ENCODE results near the gene SNAPIN.

Gene SNAPIN

GRCh38 chr1:153658400-153659174, at the start of gene SNAPIN:
TSS of gene SNAPIN (plus strand) at chr1:153658703. CDS start at chr1:153658744, 41 bp downstream.
- DNase-seq = peak; percentile 93

GRCh38 chr1:153608742-153609584, 49.5 kb upstream of the SNAPIN start:
- DNase-seq = no peak

GRCh38 chr1:153609585-153609907, 49.0 kb upstream of the SNAPIN start:
- DNase-seq = no peak

GRCh38 chr1:153610334-153610733, 48.2 kb upstream of the SNAPIN start:
- no peak for DNase-seq

- no peak for DNase-seq
Observed at GRCh38 chr1:153610811-153611301, 47.6 kb upstream of the SNAPIN start.

- DNase-seq = no peak
Observed at GRCh38 chr1:153611356-153611755, 47.1 kb upstream of the SNAPIN start.

GRCh38 chr1:153612111-153612754, 46.3 kb upstream of the SNAPIN start:
- no peak for DNase-seq

- DNase-seq = no peak
Observed at GRCh38 chr1:153612755-153613331, 45.7 kb upstream of the SNAPIN start, which contains the start of gene S100A16. TSS of gene S100A16 (minus strand) at chr1:153613137. CDS start at chr1:153608151, 4,986 bp downstream.

- DNase-seq = no peak
Observed at GRCh38 chr1:153613406-153613805, 45.1 kb upstream of the SNAPIN start.

GRCh38 chr1:153614189-153614900, 44.2 kb upstream of the SNAPIN start:
- DNase-seq = no peak

GRCh38 chr1:153614906-153615305, 43.6 kb upstream of the SNAPIN start:
- no peak for DNase-seq

GRCh38 chr1:153615406-153615805, 43.1 kb upstream of the SNAPIN start:
- DNase-seq = no peak

GRCh38 chr1:153616144-153616916, 42.2 kb upstream of the SNAPIN start, which contains the start of gene S100A14:
TSS of gene S100A14 (minus strand) at chr1:153616325. CDS start at chr1:153615858, 467 bp downstream.
- DNase-seq = no peak

GRCh38 chr1:153616917-153617311, 41.6 kb upstream of the SNAPIN start:
- no peak for DNase-seq

- DNase-seq = peak; percentile 67
Observed at GRCh38 chr1:153617663-153618062, 40.8 kb upstream of the SNAPIN start.

GRCh38 chr1:153619171-153619570, 39.3 kb upstream of the SNAPIN start:
- no peak for DNase-seq

GRCh38 chr1:153623101-153623500, 35.4 kb upstream of the SNAPIN start:
- no peak for DNase-seq

GRCh38 chr1:153624965-153625611, 33.4 kb upstream of the SNAPIN start:
- DNase-seq = no peak

GRCh38 chr1:153626477-153626903, 32.0 kb upstream of the SNAPIN start:
- DNase-seq = no peak

- no peak for DNase-seq
Observed at GRCh38 chr1:153626904-153627714, 31.4 kb upstream of the SNAPIN start, which contains the start of gene S100A13. TSS of gene S100A13 (minus strand) at chr1:153627505. CDS start at chr1:153626472, 1,033 bp downstream.
